Right lung (tissue), 5 donors: Measurements from ENCODE around the gene MARCKSL1. TPM values are rescaled to one million over a fixed set of nuclear protein-coding genes. Genes with fewer than 3 reads are reported as not detected.

Experiments used
- DNase-seq, 2 donors: peaks; one replicate each; pipeline ENCODE4 v3.0.0-alpha.2; 2013
- polyA plus RNA-seq, 5 donors: library from polyadenylated mRNA; unstranded; fragments of 120-200 nt; gene quantifications; one replicate each; pipeline versions ENCODE4 v1.2.1 to v1.2.3, GENCODE V29; 2013; ENCODE audit warnings: inconsistent platforms in 1 of 5, low replicate concordance in 1 of 5; ENCODE audit not compliant: insufficient read length in 5 of 5, insufficient read depth in 1 of 5

MARCKSL1 gene
- polyA plus RNA-seq, 5 donors, result 354 to 502 (median 411) TPM

- DNase-seq, result peak; percentile 68 to 69
These were observed 18.0 kb upstream of the MARCKSL1 start for GRCh38 chr1:32353886-32354570.

- DNase-seq, result no peak
These were observed 17.4 kb upstream of the MARCKSL1 start for GRCh38 chr1:32353431-32353830.

- no peak for DNase-seq
These were observed 16.9 kb upstream of the MARCKSL1 start for GRCh38 chr1:32352831-32353383.

GRCh38 chr1:32352239-32352745, 16.3 kb upstream of the MARCKSL1 start:
- no peak for DNase-seq

GRCh38 chr1:32351399-32352238, 15.6 kb upstream of the MARCKSL1 start:
- DNase-seq, result peak; percentile 96 to 97

- no peak for DNase-seq
These were observed 14.9 kb upstream of the MARCKSL1 start for GRCh38 chr1:32350785-32351398.

- DNase-seq, result no peak
These were observed 13.2 kb upstream of the MARCKSL1 start for GRCh38 chr1:32349211-32349708.

- no peak for DNase-seq
These were observed 10.6 kb upstream of the MARCKSL1 start for GRCh38 chr1:32346532-32347157.

- DNase-seq, result no peak
These were observed 9.3 kb upstream of the MARCKSL1 start for GRCh38 chr1:32345289-32345827.

GRCh38 chr1:32342704-32343103, 6.7 kb upstream of the MARCKSL1 start:
- DNase-seq, result no peak

- no peak for DNase-seq
These were observed 5.9 kb upstream of the MARCKSL1 start for GRCh38 chr1:32341971-32342370.

GRCh38 chr1:32341186-32341757, 5.2 kb upstream of the MARCKSL1 start:
- no peak for DNase-seq

GRCh38 chr1:32339363-32339978, 3.4 kb upstream of the MARCKSL1 start:
- DNase-seq, result no peak

GRCh38 chr1:32338637-32339145, 2.7 kb upstream of the MARCKSL1 start:
- no peak for DNase-seq

- DNase-seq, result no peak
These were observed 2.0 kb upstream of the MARCKSL1 start for GRCh38 chr1:32337855-32338636.

- no peak for DNase-seq
These were observed 1.1 kb upstream of the MARCKSL1 start for GRCh38 chr1:32336963-32337675.

GRCh38 chr1:32336591-32336932, 529 bp upstream of the MARCKSL1 start:
- no peak for DNase-seq

GRCh38 chr1:32335535-32335789, 571 bp downstream of the MARCKSL1 start:
- DNase-seq, result no peak
